Stomach (tissue), 4 donors: ENCODE data around the gene SCGB3A2.

Experiments
- CTCF ChIP-seq, 7 experiments: fragments of 450-650 bp in 4 of 7; fragments of 200-600 bp in 3 of 7; sonication (generic) in 3 of 7; IDR thresholded peaks; one replicate each; pipeline ENCODE4 v1.5.1; 2016 to 2019; ENCODE audit warnings: antibody characterized with exemption in 7 of 7, control low read depth in 2 of 7, mild to moderate bottlenecking in 1 of 7
- EP300 ChIP-seq: sonication (generic); formaldehyde crosslinking; IDR thresholded peaks from one replicate; pipeline ENCODE4 v1.6.1; 2017; ENCODE audit warnings: antibody characterized with exemption
- POLR2A ChIP-seq, 4 donors: fragments of 450-650 bp; IDR thresholded peaks; one replicate each; pipeline ENCODE4 v1.6.1; 2016; ENCODE audit warnings: antibody characterized with exemption in 4 of 4, control low read depth in 2 of 4, mild to moderate bottlenecking in 1 of 4, moderate library complexity in 1 of 4
- POLR2AphosphoS5 ChIP-seq, 3 donors: sonication (generic); formaldehyde crosslinking; IDR thresholded peaks; one replicate each; pipeline ENCODE4 v1.6.1; 2016; ENCODE audit warnings: antibody characterized with exemption in 3 of 3

DNA sequence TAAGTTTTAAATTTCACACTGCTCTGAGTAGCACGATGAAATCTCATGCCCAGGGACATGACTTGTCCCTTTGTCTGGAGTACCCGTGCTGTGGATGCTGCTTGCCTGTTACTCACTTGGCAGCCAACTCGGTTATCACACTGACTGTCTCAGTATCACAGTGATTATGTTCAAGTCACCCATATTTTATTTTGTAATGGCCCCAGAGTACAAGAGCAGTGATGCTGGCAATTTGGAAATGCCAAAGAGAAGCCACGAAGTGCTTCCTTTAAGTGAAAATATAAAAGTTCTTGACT is 22.8 kb upstream of the SCGB3A2 start:
- no peak for TF ChIP-seq POLR2A (IDR thresholded peaks at IDR 0.05)
- no peak for TF ChIP-seq CTCF (IDR thresholded peaks at IDR 0.05)
- TF ChIP-seq EP300 = no peak
- TF ChIP-seq POLR2AphosphoS5 (IDR thresholded peaks at IDR 0.05) = no peak
